DND-41 (cell line): ENCODE data around the gene TRAF3IP3.
A peak's percentile ranks its signal among the peaks of the same experiment; 100 is the strongest.

Source experiments
- ATAC-seq: fragments of 200-7000 bp; cut with Tn5 transposase; 3 replicates; pipeline ENCODE4 v1.9.1; 2021; ENCODE audit warnings: low read depth; ENCODE audit not compliant: insufficient read depth
- DNase-seq: peaks from one replicate; pipeline ENCODE4 v3.0.0-alpha.2; 2020
- H2AFZ ChIP-seq: 2 replicates; pipeline ENCODE4 v1.6.0; 2012; ENCODE audit warnings: low read depth, low read length
- H3K27ac ChIP-seq: 2 replicates; pipeline ENCODE4 v1.5.1; 2012; ENCODE audit warnings: low read length, inconsistent platforms
- H3K27me3 ChIP-seq: fragments of 200-600 bp; sonication (generic); 2 replicates; pipeline ENCODE4 v1.6.0; 2012; ENCODE audit warnings: low read length, mild to moderate bottlenecking, inconsistent platforms; ENCODE audit not compliant: insufficient read depth, poor library complexity
- H3K36me3 ChIP-seq: 2 replicates; pipeline ENCODE4 v1.5.1; 2012; ENCODE audit warnings: low read length, inconsistent platforms; ENCODE audit not compliant: insufficient read depth
- H3K4me1 ChIP-seq: 2 replicates; pipeline ENCODE4 v1.5.1; 2012; ENCODE audit warnings: mild to moderate bottlenecking, low read length; ENCODE audit not compliant: insufficient read depth
- H3K4me2 ChIP-seq: 2 replicates; pipeline ENCODE4 v1.6.0; 2012; ENCODE audit warnings: mild to moderate bottlenecking, moderate library complexity, low read length, inconsistent platforms; ENCODE audit not compliant: insufficient read depth
- H3K4me3 ChIP-seq, 2 experiments: fragments of 200-600 bp in 1 of 2; shearing (Covaris generic) in 1 of 2; 2 replicates each; pipeline ENCODE4 v1.5.1; 2012 to 2016; ENCODE audit warnings: inconsistent platforms in 2 of 2, low read length in 2 of 2, mild to moderate bottlenecking in 2 of 2, low read depth in 1 of 2, moderate library complexity in 1 of 2
- H3K79me2 ChIP-seq: 2 replicates; pipeline ENCODE4 v1.6.0; 2012; ENCODE audit warnings: low read length, inconsistent platforms; ENCODE audit not compliant: insufficient read depth
- H3K9ac ChIP-seq: 2 replicates; pipeline ENCODE4 v1.6.0; 2012; ENCODE audit warnings: low read depth, mild to moderate bottlenecking, inconsistent platforms, low read length, moderate library complexity
- H3K9me3 ChIP-seq: 2 replicates; pipeline ENCODE4 v1.5.1; 2012; ENCODE audit warnings: low read length, moderate library complexity, mild to moderate bottlenecking, inconsistent platforms; ENCODE audit not compliant: insufficient read depth, severe bottlenecking
- H4K20me1 ChIP-seq: 2 replicates; pipeline ENCODE4 v1.6.0; 2012; ENCODE audit warnings: low read length; ENCODE audit not compliant: insufficient read depth
- CTCF ChIP-seq: IDR thresholded peaks from 2 replicates; pipeline ENCODE4 v1.5.1; 2012; ENCODE audit warnings: borderline replicate concordance, low read length, moderate library complexity, mild to moderate bottlenecking; ENCODE audit not compliant: poor library complexity, severe bottlenecking; ENCODE audit errors: extremely low read depth
- EZH2 ChIP-seq: IDR thresholded peaks from 3 replicates; pipeline ENCODE4 v1.6.1; 2012; ENCODE audit warnings: borderline replicate concordance, low read depth, mild to moderate bottlenecking, moderate library complexity, low read length, inconsistent platforms; ENCODE audit not compliant: severe bottlenecking

TRAF3IP3 gene

GRCh38 chr1:209708297-209708696 is 47.6 kb upstream of the TRAF3IP3 start:
- Histone ChIP-seq H3K4me2 (no peak overlapping the region), H2AFZ (no peak overlapping the region), H4K20me1 (no peaks in the 10 kb centered on the region), H3K79me2 (no peaks in the 10 kb centered on the region), H3K9me3 (no peaks in the 10 kb centered on the region), H3K36me3 (no peaks in the 10 kb centered on the region), H3K27me3 (no peaks in the 10 kb centered on the region), H3K9ac (no peak overlapping the region), H3K4me3 (no peak overlapping the region), H3K4me1 (no peaks in the 10 kb centered on the region), H3K27ac (no peak overlapping the region)
- TF ChIP-seq EZH2 (no peak), CTCF (no peak)
- ATAC-seq = no peak
- no peak for DNase-seq

GRCh38 chr1:209710093-209710492 is 45.8 kb upstream of the TRAF3IP3 start:
- no peak overlapping the region for H2AFZ ChIP-seq
- no peak overlapping the region for H3K9ac ChIP-seq
- H3K9me3 ChIP-seq = no peaks in the 10 kb centered on the region
- no peaks in the 10 kb centered on the region for H4K20me1 ChIP-seq
- DNase-seq (no peak), ATAC-seq (peak; percentile 56; the same call in 1 of the 3 replicates)
- no peak overlapping the region for H3K4me2 ChIP-seq
- H3K4me3 ChIP-seq = no peak overlapping the region
- no peaks in the 10 kb centered on the region for H3K79me2 ChIP-seq
- TF ChIP-seq CTCF (no peak), EZH2 (no peak)
- H3K4me1 ChIP-seq = no peaks in the 10 kb centered on the region
- H3K27me3 ChIP-seq = no peaks in the 10 kb centered on the region
- no peak overlapping the region for H3K27ac ChIP-seq
- no peaks in the 10 kb centered on the region for H3K36me3 ChIP-seq

- no peaks in the 10 kb centered on the region for H3K27me3 ChIP-seq
- H3K4me1 ChIP-seq = no peaks in the 10 kb centered on the region
- H3K36me3 ChIP-seq = no peaks in the 10 kb centered on the region
- no peak for ATAC-seq
- no peak overlapping the region for H3K4me2 ChIP-seq
- no peak overlapping the region for H3K4me3 ChIP-seq
- no peak overlapping the region for H3K9ac ChIP-seq
- no peaks in the 10 kb centered on the region for H3K79me2 ChIP-seq
- H4K20me1 ChIP-seq = no peaks in the 10 kb centered on the region
- TF ChIP-seq EZH2 = no peak
- TF ChIP-seq CTCF = no peak
- H3K9me3 ChIP-seq = no peaks in the 10 kb centered on the region
- no peak overlapping the region for H3K27ac ChIP-seq
- H2AFZ ChIP-seq = no peak overlapping the region
- DNase-seq = no peak
Observed at GRCh38 chr1:209710847-209711246, 45.0 kb upstream of the TRAF3IP3 start.

GRCh38 chr1:209714338-209714737 is 41.5 kb upstream of the TRAF3IP3 start:
- no peak overlapping the region for H3K27ac ChIP-seq
- H3K4me2 ChIP-seq = no peak overlapping the region
- DNase-seq = no peak
- H2AFZ ChIP-seq = no peak overlapping the region
- H3K27me3 ChIP-seq = no peaks in the 10 kb centered on the region
- TF ChIP-seq EZH2 (no peak), CTCF (no peak)
- H4K20me1 ChIP-seq = no peaks in the 10 kb centered on the region
- H3K9ac ChIP-seq = no peak overlapping the region
- no peaks in the 10 kb centered on the region for H3K9me3 ChIP-seq
- H3K4me3 ChIP-seq = no peak overlapping the region
- H3K4me1 ChIP-seq = no peaks in the 10 kb centered on the region
- no peak for ATAC-seq
- H3K79me2 ChIP-seq = no peaks in the 10 kb centered on the region
- no peaks in the 10 kb centered on the region for H3K36me3 ChIP-seq
